ENCODE data around the gene EFS.

Gene EFS

DNA sequence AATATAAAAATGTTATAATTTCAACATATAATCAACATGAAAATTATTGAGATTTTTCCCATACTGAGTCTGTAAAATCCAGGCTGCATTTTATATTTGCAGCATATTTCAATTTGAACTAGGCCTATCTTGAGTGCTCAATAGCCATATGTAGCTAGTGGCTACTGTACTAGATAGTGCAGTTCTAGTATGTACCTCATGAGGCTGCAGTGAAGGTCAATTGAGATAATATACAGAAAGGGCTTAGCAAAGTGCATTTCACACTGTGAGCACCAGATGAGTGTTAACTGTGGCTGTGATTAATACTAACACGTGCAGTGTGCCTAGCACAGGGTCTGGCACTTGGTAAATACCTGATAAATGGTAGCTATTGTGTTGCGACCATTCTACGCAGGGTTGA, 6.9 kb downstream of the EFS start:
- H3K4me3 ChIP-seq (IDR thresholded peaks at IDR 0.05; ENCODE audit: insufficient read depth, low read depth, low read length), result no peak overlapping the region
- H3K36me3 ChIP-seq (ENCODE audit: insufficient read depth), result no peaks in the 10 kb centered on the region
- H2AFZ ChIP-seq (ENCODE audit: low read depth), result no peak overlapping the region
- H3K27ac ChIP-seq, result no peak overlapping the region
- H3K4me2 ChIP-seq, result no peak overlapping the region
- H3K27me3 ChIP-seq (ENCODE audit: insufficient read depth, low read depth), result no peaks in the 10 kb centered on the region
- H3K9ac ChIP-seq, result no peak overlapping the region
- TF ChIP-seq, protein P1, sequence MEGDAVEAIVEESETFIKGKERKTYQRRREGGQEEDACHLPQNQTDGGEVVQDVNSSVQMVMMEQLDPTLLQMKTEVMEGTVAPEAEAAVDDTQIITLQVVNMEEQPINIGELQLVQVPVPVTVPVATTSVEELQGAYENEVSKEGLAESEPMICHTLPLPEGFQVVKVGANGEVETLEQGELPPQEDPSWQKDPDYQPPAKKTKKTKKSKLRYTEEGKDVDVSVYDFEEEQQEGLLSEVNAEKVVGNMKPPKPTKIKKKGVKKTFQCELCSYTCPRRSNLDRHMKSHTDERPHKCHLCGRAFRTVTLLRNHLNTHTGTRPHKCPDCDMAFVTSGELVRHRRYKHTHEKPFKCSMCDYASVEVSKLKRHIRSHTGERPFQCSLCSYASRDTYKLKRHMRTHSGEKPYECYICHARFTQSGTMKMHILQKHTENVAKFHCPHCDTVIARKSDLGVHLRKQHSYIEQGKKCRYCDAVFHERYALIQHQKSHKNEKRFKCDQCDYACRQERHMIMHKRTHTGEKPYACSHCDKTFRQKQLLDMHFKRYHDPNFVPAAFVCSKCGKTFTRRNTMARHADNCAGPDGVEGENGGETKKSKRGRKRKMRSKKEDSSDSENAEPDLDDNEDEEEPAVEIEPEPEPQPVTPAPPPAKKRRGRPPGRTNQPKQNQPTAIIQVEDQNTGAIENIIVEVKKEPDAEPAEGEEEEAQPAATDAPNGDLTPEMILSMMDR (conservative IDR thresholded peaks at IDR 0.05; ENCODE audit: low read depth, low read length), result no peak
- H4K20me1 ChIP-seq (ENCODE audit: insufficient read depth), result no peaks in the 10 kb centered on the region
- no peaks in the 10 kb centered on the region for H3K79me2 ChIP-seq (ENCODE audit: insufficient read depth, low read depth)
- H3K4me1 ChIP-seq (ENCODE audit: low read depth, poor library complexity, severe bottlenecking), result no peaks in the 10 kb centered on the region

DNA sequence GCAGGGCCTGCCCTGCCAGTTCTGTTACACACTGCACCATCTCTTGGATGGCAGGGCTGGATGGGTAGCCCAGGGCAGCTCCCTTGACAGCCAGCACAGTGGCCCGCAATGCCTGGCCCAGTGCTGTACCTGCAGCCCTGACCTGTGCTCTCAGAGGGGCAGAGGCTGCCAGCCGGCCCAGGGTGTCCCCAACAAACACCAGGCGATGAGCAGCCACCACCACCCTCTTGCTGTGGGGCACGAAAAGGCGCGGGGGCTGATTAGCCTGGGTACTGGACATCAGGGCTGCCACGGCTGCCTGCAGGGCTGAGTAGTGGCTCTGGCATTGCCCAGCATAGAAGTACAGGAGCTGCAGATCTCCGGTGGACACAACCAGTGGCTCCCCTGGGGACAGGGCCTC, 7.7 kb downstream of the EFS start:
- no peaks in the 10 kb centered on the region for H3K4me1 ChIP-seq (ENCODE audit: low read depth, poor library complexity, severe bottlenecking)
- H3K36me3 ChIP-seq (ENCODE audit: insufficient read depth), result no peaks in the 10 kb centered on the region
- H3K4me3 ChIP-seq (IDR thresholded peaks at IDR 0.05; ENCODE audit: insufficient read depth, low read depth, low read length), result no peak overlapping the region
- no peaks in the 10 kb centered on the region for H3K79me2 ChIP-seq (ENCODE audit: insufficient read depth, low read depth)
- H3K27me3 ChIP-seq (ENCODE audit: insufficient read depth, low read depth), result no peaks in the 10 kb centered on the region
- H3K4me2 ChIP-seq, result no peak overlapping the region
- no peak overlapping the region for H3K27ac ChIP-seq
- H4K20me1 ChIP-seq (ENCODE audit: insufficient read depth), result no peaks in the 10 kb centered on the region
- TF ChIP-seq, protein P1 (conservative IDR thresholded peaks at IDR 0.05; ENCODE audit: low read depth, low read length), result no peak
- H2AFZ ChIP-seq (ENCODE audit: low read depth), result no peak overlapping the region
- H3K9ac ChIP-seq, result no peak overlapping the region

- Histone ChIP-seq H3K79me2 (ENCODE audit: insufficient read depth, low read depth) (no peaks in the 10 kb centered on the region), H2AFZ (ENCODE audit: low read depth) (no peak overlapping the region), H3K27ac (no peak overlapping the region), H4K20me1 (ENCODE audit: insufficient read depth) (no peaks in the 10 kb centered on the region), H3K4me1 (ENCODE audit: low read depth, poor library complexity, severe bottlenecking) (no peaks in the 10 kb centered on the region), H3K4me2 (no peak overlapping the region), H3K36me3 (ENCODE audit: insufficient read depth) (no peaks in the 10 kb centered on the region), H3K4me3 (IDR thresholded peaks at IDR 0.05; ENCODE audit: insufficient read depth, low read depth, low read length) (no peak overlapping the region), H3K27me3 (ENCODE audit: insufficient read depth, low read depth) (no peaks in the 10 kb centered on the region), H3K9ac (no peak overlapping the region)
- TF ChIP-seq, protein P1 (conservative IDR thresholded peaks at IDR 0.05; ENCODE audit: low read depth, low read length), result no peak
Observed at GRCh38 chr14:23356662-23357061, 8.3 kb downstream of the EFS start.

- H3K27me3 ChIP-seq (ENCODE audit: insufficient read depth, low read depth), result no peaks in the 10 kb centered on the region
- H2AFZ ChIP-seq (ENCODE audit: low read depth), result no peak overlapping the region
- no peak overlapping the region for H3K4me3 ChIP-seq (IDR thresholded peaks at IDR 0.05; ENCODE audit: insufficient read depth, low read depth, low read length)
- H3K9ac ChIP-seq, result no peak overlapping the region
- TF ChIP-seq, protein P1 (conservative IDR thresholded peaks at IDR 0.05; ENCODE audit: low read depth, low read length), result no peak
- H4K20me1 ChIP-seq (ENCODE audit: insufficient read depth), result no peaks in the 10 kb centered on the region
- no peaks in the 10 kb centered on the region for H3K36me3 ChIP-seq (ENCODE audit: insufficient read depth)
- no peak overlapping the region for H3K4me2 ChIP-seq
- no peaks in the 10 kb centered on the region for H3K4me1 ChIP-seq (ENCODE audit: low read depth, poor library complexity, severe bottlenecking)
- H3K27ac ChIP-seq, result no peak overlapping the region
- H3K79me2 ChIP-seq (ENCODE audit: insufficient read depth, low read depth), result no peaks in the 10 kb centered on the region
Observed at GRCh38 chr14:23355871-23356435, 9.0 kb downstream of the EFS start.
